ENCODE measurements around the gene GJC1. TPM values are rescaled to one million over a fixed set of nuclear protein-coding genes. Genes with fewer than 3 reads are reported as not detected.

Gene GJC1
- total and polyA plus RNA-seq, 2 donors (not counting 3 experiments of a cell fraction or from before 2014, with no cell fraction given): 13.8 to 39.7 TPM

GRCh38 chr17:44749076-44749979, 80.8 kb downstream of the GJC1 start:
- peaks cover 5 to 22% of the 10 kb centered on the region in 2 experiments for H3K36me3 ChIP-seq (ENCODE audit: control insufficient read depth in 2 of 2, extremely low read depth in 1 of 2, insufficient read depth in 2 of 2, low read length in 2 of 2)
- no peaks in the 10 kb centered on the region for H3K27me3 ChIP-seq (ENCODE audit: control insufficient read depth in 2 of 2, insufficient read depth in 2 of 2, low read length in 2 of 2)
- dilution Hi-C loops (cut with MboI; ENCODE audit: extremely low pct_ligation_motif_present, low sequenced_read_pairs): no loop called here
- H3K9me1 ChIP-seq (replicated peaks; ENCODE audit: control insufficient read depth, extremely low read depth, insufficient read depth, low read length): no peaks in the 10 kb centered on the region
- CTCF ChIA-PET: interaction anchor here (0.5 to 1.6 kb wide), 4 partner anchors 13 to 90 kb away, joined by 3 to 4 read pairs (median 4); no protein-coding TSS in a partner anchor
- no peak overlapping the region for H3K4me2 ChIP-seq (ENCODE audit: insufficient read depth, low read length)
- no peaks in the 10 kb centered on the region for H3K4me1 ChIP-seq (ENCODE audit: control insufficient read depth, extremely low read depth, insufficient read depth, low read length)
- BruUV-seq (replicated peaks): no TSS peak
- TF ChIP-seq, protein P1, sequence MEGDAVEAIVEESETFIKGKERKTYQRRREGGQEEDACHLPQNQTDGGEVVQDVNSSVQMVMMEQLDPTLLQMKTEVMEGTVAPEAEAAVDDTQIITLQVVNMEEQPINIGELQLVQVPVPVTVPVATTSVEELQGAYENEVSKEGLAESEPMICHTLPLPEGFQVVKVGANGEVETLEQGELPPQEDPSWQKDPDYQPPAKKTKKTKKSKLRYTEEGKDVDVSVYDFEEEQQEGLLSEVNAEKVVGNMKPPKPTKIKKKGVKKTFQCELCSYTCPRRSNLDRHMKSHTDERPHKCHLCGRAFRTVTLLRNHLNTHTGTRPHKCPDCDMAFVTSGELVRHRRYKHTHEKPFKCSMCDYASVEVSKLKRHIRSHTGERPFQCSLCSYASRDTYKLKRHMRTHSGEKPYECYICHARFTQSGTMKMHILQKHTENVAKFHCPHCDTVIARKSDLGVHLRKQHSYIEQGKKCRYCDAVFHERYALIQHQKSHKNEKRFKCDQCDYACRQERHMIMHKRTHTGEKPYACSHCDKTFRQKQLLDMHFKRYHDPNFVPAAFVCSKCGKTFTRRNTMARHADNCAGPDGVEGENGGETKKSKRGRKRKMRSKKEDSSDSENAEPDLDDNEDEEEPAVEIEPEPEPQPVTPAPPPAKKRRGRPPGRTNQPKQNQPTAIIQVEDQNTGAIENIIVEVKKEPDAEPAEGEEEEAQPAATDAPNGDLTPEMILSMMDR (IDR thresholded peaks at IDR 0.05; ENCODE audit: extremely low read depth in 1 of 2, insufficient read depth in 1 of 2, low read depth in 1 of 2, low read length in 2 of 2): no peak
- no peak for TF ChIP-seq MYC (IDR thresholded peaks at IDR 0.05; ENCODE audit: low read depth, low read length)
- TF ChIP-seq POLR2A (IDR thresholded peaks at IDR 0.05; ENCODE audit: low read depth, low read length): no peak
- no peak for TF ChIP-seq GATA2 (IDR thresholded peaks at IDR 0.05; ENCODE audit: insufficient read depth, insufficient read length, low read depth, low read length)
- TF ChIP-seq EZH2 (IDR thresholded peaks at IDR 0.05; ENCODE audit: borderline replicate concordance, low read depth, low read length, severe bottlenecking): no peak
- no peak for TF ChIP-seq MAX (IDR thresholded peaks at IDR 0.05; ENCODE audit: insufficient read depth, insufficient read length)
- no peak for TF ChIP-seq JUN (IDR thresholded peaks at IDR 0.05; ENCODE audit: borderline replicate concordance, insufficient read depth, insufficient read length, low read depth)
- TF ChIP-seq POLR2AphosphoS5 (IDR thresholded peaks at IDR 0.05; ENCODE audit: insufficient read depth, low read depth, low read length): no peak
- TF ChIP-seq FOS (IDR thresholded peaks at IDR 0.05; ENCODE audit: borderline replicate concordance, insufficient read depth, low read length): no peak
- H2AFZ ChIP-seq (ENCODE audit: low read depth, low read length): no peak overlapping the region
- no peak for DNase-seq (ENCODE audit: low read depth, low spot score)
- no peaks in the 10 kb centered on the region for H3K79me2 ChIP-seq (ENCODE audit: control insufficient read depth, insufficient read depth, low read length)
- no peaks in the 10 kb centered on the region for H3K9me3 ChIP-seq (replicated peaks; ENCODE audit: control insufficient read depth, insufficient read depth, low read length)
- no peak overlapping the region for H3K9ac ChIP-seq (replicated peaks; ENCODE audit: extremely low read depth, insufficient read depth, low read length)
- POLR2A ChIA-PET: no interaction called here
- H3K27ac ChIP-seq (ENCODE audit: insufficient read depth, low read depth, low read length): no peak overlapping the region
- no peaks in the 10 kb centered on the region for H4K20me1 ChIP-seq (replicated peaks; ENCODE audit: control insufficient read depth, extremely low read depth, insufficient read depth, low read length)
- FAIRE-seq: no peak
- no peak overlapping the region for H3K4me3 ChIP-seq (replicated peaks in 1 of 3; ENCODE audit: insufficient read depth in 1 of 3, low read depth in 1 of 3, low read length in 3 of 3)
- intact Hi-C loops (cut with micrococcal nuclease): no loop called here

Other genes starting within 250 kb of the GJC1 start
- 0.46 TPM in 1 of 2 replicates, not detected in the other for gene MEIOC, start 173.8 kb downstream of the GJC1 start, total RNA-seq
- gene MEIOC, start 173.8 kb downstream of the GJC1 start, polyA plus RNA-seq: 0.08 and 0.19 TPM in 2 replicates
- 31.7 and 36.3 TPM in 2 replicates for gene CCDC43, start 140.5 kb downstream of the GJC1 start, total RNA-seq
- gene CCDC43, start 140.5 kb downstream of the GJC1 start, polyA plus RNA-seq: 3.6 and 5.9 TPM in 2 replicates
- gene DBF4B, start 121.6 kb downstream of the GJC1 start, total RNA-seq: 25.9 and 26.2 TPM in 2 replicates
- gene DBF4B, start 121.6 kb downstream of the GJC1 start, polyA plus RNA-seq: 12.5 and 13.9 TPM in 2 replicates
- gene ADAM11, start 71.3 kb downstream of the GJC1 start, total RNA-seq: 0.51 and 0.71 TPM in 2 replicates
- 0.78 and 1.1 TPM in 2 replicates for gene ADAM11, start 71.3 kb downstream of the GJC1 start, polyA plus RNA-seq
- gene HIGD1B, start 17.6 kb upstream of the GJC1 start, total RNA-seq: not detected in 2 replicates
- gene HIGD1B, start 17.6 kb upstream of the GJC1 start, polyA plus RNA-seq: not detected in 2 replicates
- 170 and 171 TPM in 2 replicates for gene EFTUD2, start 69.2 kb upstream of the GJC1 start, total RNA-seq
- gene EFTUD2, start 69.2 kb upstream of the GJC1 start, polyA plus RNA-seq: 118 and 125 TPM in 2 replicates
- gene GFAP, start 85.2 kb upstream of the GJC1 start, total RNA-seq: 0.42 TPM in 1 of 2 replicates, not detected in the other
- 0.07 and 0.16 TPM in 2 replicates for gene GFAP, start 85.2 kb upstream of the GJC1 start, polyA plus RNA-seq
- gene KIF18B, start 117.5 kb upstream of the GJC1 start, total RNA-seq: 48.4 and 50.3 TPM in 2 replicates
- gene KIF18B, start 117.5 kb upstream of the GJC1 start, polyA plus RNA-seq: 24.5 and 25.2 TPM in 2 replicates
- 0.35 TPM in 2 replicates for gene C1QL1, start 138.0 kb upstream of the GJC1 start, total RNA-seq
- 0.72 and 0.75 TPM in 2 replicates for gene C1QL1, start 138.0 kb upstream of the GJC1 start, polyA plus RNA-seq
- gene DCAKD, start 221.3 kb upstream of the GJC1 start, total RNA-seq: 29.0 and 30.8 TPM in 2 replicates
- 36.5 and 39.1 TPM in 2 replicates for gene DCAKD, start 221.3 kb upstream of the GJC1 start, polyA plus RNA-seq
- gene NMT1, start 231.0 kb upstream of the GJC1 start, total RNA-seq: 126 and 135 TPM in 2 replicates
- 25.7 and 37.6 TPM in 2 replicates for gene NMT1, start 231.0 kb upstream of the GJC1 start, polyA plus RNA-seq